ENCODE results near the gene ELAVL3. TPM values are rescaled to one million over a fixed set of nuclear protein-coding genes. Genes with fewer than 3 reads are reported as not detected.
"Not testable (repeated sequence)": the region's sequence is repeated elsewhere in the genome, so short reads cannot be mapped to it uniquely, and the experiment has no call there.

Gene ELAVL3
- total RNA-seq, 3 donors from 2014 or later = 0.19 TPM; not detected in 2

DNA sequence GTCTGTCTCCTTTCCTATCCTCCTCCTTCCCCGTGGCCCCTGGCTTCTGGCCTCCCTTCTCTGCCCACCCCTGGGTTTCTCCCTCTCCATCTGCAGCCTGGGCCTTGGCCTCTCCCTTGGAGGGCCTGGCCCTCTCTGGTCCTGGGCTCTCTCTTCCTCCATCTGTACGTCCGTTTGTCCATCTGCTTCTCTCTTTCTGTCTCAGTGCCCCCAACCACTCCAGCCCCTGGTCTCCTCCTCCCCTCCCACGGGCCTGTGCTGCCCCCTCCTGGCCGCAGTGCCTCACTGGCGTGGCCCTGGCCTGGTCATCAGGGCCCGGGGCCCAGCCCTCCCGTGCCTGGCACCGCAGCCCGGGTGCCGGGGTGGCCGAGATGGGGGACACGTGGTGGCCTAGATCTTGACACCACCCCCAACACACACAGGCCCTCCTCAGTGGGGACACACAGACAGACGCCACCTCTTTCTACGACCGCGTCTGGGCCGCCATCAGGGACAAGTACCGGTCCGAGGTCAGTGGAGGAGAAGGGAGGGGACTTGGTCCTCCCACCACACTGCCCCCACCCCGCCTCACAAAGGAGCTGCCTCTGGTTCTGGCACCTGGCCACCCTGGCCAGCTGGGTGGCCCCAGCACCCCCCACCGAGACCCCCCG is 34.1 kb downstream of the ELAVL3 start:
- no peak overlapping the region for H3K4me3 Mint-ChIP-seq
- H3K27me3 Mint-ChIP-seq (ENCODE audit: low read depth) = no peaks in the 10 kb centered on the region
- H3K36me3 Mint-ChIP-seq (ENCODE audit: insufficient read depth) = peaks cover 9% of the 10 kb centered on the region
- no peaks in the 10 kb centered on the region for H3K9me3 Mint-ChIP-seq
- peaks cover 2% of the 10 kb centered on the region for H3K4me1 Mint-ChIP-seq (ENCODE audit: low read depth)
- ATAC-seq = peak; percentile 53 to 75
- DNase-seq = peak; percentile 44

DNA sequence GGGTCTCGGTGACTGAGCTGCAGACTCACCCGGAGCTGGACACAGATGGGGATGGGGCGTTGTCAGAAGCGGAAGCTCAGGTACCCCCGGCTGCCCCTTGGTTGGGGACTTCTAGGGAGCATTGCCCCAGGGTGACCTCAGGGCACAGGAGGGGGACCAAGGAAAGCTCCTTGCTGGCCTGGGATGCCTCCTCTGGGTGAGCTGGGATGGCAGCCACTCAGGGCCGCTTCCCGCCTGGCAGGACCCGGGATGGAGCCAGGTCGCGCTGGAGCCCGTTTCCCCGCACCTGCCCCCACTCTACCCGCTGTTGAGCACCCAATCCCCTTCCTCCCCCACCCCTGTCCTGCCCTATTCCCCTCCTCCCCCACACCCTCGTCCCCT is 34.6 kb downstream of the ELAVL3 start:
- Mint-ChIP-seq H3K9me3 (no peaks in the 10 kb centered on the region), H3K36me3 (ENCODE audit: insufficient read depth) (peaks cover 9% of the 10 kb centered on the region), H3K4me1 (ENCODE audit: low read depth) (peaks cover 2% of the 10 kb centered on the region), H3K4me3 (no peak overlapping the region), H3K27me3 (ENCODE audit: low read depth) (no peaks in the 10 kb centered on the region)
- no peak for ATAC-seq
- DNase-seq = no peak

DNA sequence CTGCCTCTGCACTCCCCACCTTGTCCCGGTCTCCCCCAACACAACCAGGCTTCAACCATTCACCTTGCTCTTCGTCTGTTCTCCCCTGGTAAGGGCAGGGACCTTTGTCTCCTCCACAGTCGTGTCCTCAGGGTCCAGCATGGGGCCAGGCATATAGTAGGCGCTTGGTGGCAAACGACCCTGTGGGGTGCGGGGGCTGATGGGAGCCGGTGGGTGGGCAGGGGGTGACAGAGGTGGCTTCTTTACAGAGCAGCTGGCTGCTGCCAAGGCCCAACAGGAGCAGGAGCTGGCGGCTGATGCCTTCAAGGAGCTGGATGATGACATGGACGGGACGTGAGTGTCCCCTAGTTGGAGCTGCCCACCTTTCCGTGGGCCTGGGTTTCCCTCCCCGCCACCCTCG is 35.7 kb downstream of the ELAVL3 start:
- no peak overlapping the region for H3K4me3 Mint-ChIP-seq
- H3K36me3 Mint-ChIP-seq (ENCODE audit: insufficient read depth) = peaks cover 13% of the 10 kb centered on the region
- DNase-seq = no peak
- H3K4me1 Mint-ChIP-seq (ENCODE audit: low read depth) = peaks cover 2% of the 10 kb centered on the region
- no peaks in the 10 kb centered on the region for H3K9me3 Mint-ChIP-seq
- no peak for ATAC-seq
- H3K27me3 Mint-ChIP-seq (ENCODE audit: low read depth) = no peaks in the 10 kb centered on the region

DNA sequence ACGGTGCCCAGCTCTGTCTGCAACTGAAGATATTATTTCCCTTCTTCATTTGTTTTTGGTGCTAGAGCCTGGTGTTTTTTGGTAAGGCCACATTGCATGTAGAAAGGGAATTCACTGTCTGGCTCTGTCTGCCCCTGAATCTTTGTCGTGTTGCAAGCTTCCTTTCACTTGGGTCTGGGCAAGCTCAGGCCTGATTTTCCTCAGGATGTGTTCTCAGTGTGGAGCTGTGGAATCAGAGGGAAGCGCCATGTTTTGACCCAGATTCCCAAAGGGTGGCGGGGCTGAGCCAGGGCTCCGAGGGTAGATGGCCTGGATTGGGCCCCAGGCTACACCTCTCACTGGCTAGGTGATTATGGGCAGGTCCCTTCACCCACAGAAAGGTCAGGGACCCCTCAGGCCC is 36.8 kb downstream of the ELAVL3 start:
- Mint-ChIP-seq H3K4me1 (ENCODE audit: low read depth) (peaks cover 2% of the 10 kb centered on the region), H3K27me3 (ENCODE audit: low read depth) (no peaks in the 10 kb centered on the region)
- no peak for ATAC-seq

DNA sequence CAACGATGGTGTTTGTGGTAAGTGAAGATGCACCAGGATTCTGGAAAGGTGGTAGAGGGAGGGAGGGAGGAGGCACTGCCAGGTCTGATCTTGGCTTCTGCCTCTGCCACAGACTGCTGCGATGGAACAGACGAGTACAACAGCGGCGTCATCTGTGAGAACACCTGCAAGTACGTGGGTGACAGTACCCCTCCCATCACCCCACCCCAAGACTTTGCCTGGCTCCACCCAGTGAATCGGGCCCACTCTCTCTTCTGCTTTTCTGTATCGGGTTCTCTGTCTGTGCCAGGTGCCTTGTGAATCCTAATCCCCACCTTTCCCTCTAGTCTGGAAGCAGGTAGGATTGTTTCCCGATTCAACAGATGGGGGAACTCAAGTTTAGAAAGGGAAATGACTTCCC is 42.9 kb downstream of the ELAVL3 start:
- H3K4me1 Mint-ChIP-seq (ENCODE audit: low read depth) = peaks cover 22% of the 10 kb centered on the region
- DNase-seq (no peak), ATAC-seq (no peak)
- no peaks in the 10 kb centered on the region for H3K27me3 Mint-ChIP-seq (ENCODE audit: low read depth)
- peaks cover 21% of the 10 kb centered on the region for H3K36me3 Mint-ChIP-seq (ENCODE audit: insufficient read depth)
- peak overlapping the region; percentile 100 for H3K4me3 Mint-ChIP-seq
- no peaks in the 10 kb centered on the region for H3K9me3 Mint-ChIP-seq

More for the DNA sequence above, 36.8 kb downstream of the ELAVL3 start:
- Mint-ChIP-seq H3K4me3 (no peak overlapping the region), H3K9me3 (no peaks in the 10 kb centered on the region), H3K36me3 (ENCODE audit: insufficient read depth) (peaks cover 13% of the 10 kb centered on the region)
- no peak for DNase-seq

DNA sequence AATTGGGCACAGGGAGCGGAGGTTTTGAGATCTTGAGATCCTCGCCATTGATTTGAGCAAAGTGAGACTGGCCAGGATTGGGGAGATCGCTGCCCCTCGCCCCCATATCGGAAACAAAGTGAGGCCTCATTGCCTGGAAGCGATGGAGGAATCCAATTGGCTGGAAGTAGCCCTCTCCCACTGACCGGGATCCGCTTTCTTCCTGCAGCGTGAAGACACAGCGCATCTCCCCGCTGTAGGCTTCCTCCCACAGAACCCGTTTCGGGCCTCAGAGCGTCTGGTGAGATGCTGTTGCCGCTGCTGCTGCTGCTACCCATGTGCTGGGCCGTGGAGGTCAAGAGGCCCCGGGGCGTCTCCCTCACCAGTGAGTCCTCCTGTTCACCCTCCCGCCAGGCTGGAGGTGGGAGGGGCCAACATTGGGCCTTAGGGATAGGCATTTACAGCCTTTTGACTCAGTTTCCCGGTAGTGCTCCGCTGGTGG is 45.0 kb downstream of the ELAVL3 start:
- Mint-ChIP-seq H3K9me3 (no peaks in the 10 kb centered on the region), H3K27me3 (ENCODE audit: low read depth) (no peaks in the 10 kb centered on the region), H3K36me3 (ENCODE audit: insufficient read depth) (peaks cover 12% of the 10 kb centered on the region), H3K4me3 (peak overlapping the region; percentile 100), H3K4me1 (ENCODE audit: low read depth) (peaks cover 20% of the 10 kb centered on the region)
- no peak for DNase-seq
- no peak for ATAC-seq

DNA sequence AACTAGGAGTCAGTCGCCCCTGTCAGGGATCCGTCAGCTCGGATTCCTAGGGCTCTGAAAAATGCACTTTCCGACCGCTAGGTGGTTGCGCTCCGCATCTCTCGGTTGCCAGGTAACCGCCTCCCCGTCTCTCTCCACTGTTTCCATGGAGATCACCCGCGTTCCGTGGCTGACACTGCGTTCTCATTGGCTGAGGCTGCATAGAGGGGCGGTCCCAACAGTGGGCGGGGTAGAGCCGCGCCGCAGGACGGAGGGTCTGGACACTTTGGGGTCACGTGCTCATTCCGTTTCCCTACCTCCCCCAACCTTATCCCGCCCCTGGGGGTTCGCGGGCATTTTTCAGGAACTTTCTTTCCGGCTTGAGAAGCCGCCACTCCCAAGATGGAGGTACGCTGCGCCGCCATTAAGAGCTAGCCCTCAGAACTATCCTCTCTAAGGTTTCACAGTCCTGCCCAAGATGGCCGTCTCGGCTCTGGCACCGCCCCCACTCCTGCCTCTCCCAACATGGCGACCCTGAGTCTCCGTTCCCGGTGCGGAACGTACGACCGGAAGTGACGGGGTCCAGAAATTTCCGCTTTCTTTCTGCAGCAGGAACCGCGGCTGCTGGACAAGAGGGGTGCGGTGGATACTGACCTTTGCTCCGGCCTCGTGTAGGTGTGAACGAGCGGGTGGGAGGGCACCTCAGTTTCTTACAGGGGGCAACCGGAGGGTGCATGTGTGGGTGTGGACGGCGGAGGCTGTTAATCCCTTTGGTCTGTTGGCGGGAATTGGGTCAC is 45.6 kb downstream of the ELAVL3 start, which contains the start of the genes ODAD3 and PRKCSH:
Gene ODAD3 (minus strand): TSS at position 65 of the 776 bp plus-strand sequence. CDS start 105 bp downstream, outside the sequence.
Gene PRKCSH (plus strand): TSS at position 579 of the 776 bp plus-strand sequence. CDS start 483 bp downstream, outside the sequence.
- no peaks in the 10 kb centered on the region for H3K9me3 Mint-ChIP-seq
- peaks cover 8% of the 10 kb centered on the region for H3K36me3 Mint-ChIP-seq (ENCODE audit: insufficient read depth)
- DNase-seq (peak; percentile 96), ATAC-seq (peak; percentile 94 to 97)
- H3K27me3 Mint-ChIP-seq (ENCODE audit: low read depth) = peaks cover 1% of the 10 kb centered on the region
- H3K4me1 Mint-ChIP-seq (ENCODE audit: low read depth) = peaks cover 20% of the 10 kb centered on the region
- peak within 1 kb of the TSS; percentile 100 for H3K4me3 Mint-ChIP-seq

DNA sequence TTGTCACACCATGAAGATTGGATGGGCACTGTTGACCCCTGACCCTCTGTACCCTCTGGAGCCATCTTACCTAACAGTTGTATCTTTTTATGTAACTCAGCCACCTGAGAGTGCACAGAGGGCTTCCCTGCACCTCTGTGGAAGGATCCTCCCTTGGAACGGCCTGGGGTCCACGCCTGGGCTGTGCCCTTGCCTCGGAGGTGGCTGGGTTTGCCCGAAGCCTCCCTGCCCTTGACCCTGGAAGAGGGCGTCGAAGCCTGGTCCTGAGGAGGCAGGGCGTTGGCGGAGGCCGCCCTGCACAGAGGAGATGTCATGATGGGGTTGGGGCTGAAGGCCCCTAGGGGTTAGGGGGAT is 46.2 kb downstream of the ELAVL3 start:
- DNase-seq (no peak), ATAC-seq (peak; percentile 9 to 13)
- H3K36me3 Mint-ChIP-seq (ENCODE audit: insufficient read depth) = peaks cover 8% of the 10 kb centered on the region
- no peaks in the 10 kb centered on the region for H3K9me3 Mint-ChIP-seq
- H3K4me1 Mint-ChIP-seq (ENCODE audit: low read depth) = peaks cover 20% of the 10 kb centered on the region
- H3K27me3 Mint-ChIP-seq (ENCODE audit: low read depth) = peaks cover 2% of the 10 kb centered on the region
- H3K4me3 Mint-ChIP-seq = peak overlapping the region; percentile 100

DNA sequence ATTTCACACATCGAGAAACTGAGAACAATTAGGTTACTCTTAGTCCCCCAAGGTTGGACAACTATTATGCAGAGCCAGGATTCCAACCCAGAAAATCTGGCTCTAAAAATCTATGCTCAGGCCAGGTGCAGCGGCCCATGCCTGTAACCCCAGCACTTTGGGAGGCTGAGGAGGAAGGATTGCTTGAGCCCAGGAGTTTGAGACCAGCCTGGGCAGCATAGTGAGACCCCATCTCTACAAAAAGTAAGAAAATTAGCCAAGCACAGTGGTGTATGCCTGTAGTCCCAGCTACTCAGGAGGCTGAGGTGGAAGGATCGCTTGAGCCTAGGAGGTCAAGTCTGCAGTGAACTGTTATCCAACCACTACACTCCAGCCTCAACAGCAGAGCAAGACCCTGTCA is 47.3 kb downstream of the ELAVL3 start:
- not testable (repeated sequence) for H3K4me3 Mint-ChIP-seq; H3K36me3 Mint-ChIP-seq (ENCODE audit: insufficient read depth); H3K9me3 Mint-ChIP-seq; DNase-seq; ATAC-seq; H3K27me3 Mint-ChIP-seq (ENCODE audit: low read depth)
- H3K4me1 Mint-ChIP-seq (ENCODE audit: low read depth) = peaks cover 20% of the 10 kb centered on the region

DNA sequence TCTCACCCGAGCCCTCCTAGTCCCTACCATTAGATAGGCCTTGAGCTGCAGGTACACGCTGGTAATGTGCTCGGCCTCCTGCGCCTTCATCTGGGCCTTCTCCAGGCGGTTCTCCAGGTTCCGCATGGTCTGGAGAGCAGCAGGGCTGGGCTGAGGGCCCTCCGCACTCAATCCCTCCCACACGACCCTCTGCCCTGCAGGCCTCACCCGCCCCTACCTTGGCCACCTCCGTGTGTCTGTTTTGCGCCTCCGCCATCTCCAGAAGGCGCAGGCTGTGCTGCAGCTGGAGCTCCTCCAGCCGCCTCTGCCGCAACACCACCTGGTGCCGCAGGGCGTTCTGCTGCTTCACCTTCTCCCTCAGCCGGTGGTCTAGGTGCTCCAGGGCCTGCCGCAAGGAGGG is 54.2 kb downstream of the ELAVL3 start:
- peaks cover 27% of the 10 kb centered on the region for H3K27me3 Mint-ChIP-seq (ENCODE audit: low read depth)
- no peak for ATAC-seq
- no peak overlapping the region for H3K4me3 Mint-ChIP-seq
- H3K4me1 Mint-ChIP-seq (ENCODE audit: low read depth) = peaks cover 19% of the 10 kb centered on the region
- DNase-seq = no peak
- H3K9me3 Mint-ChIP-seq = no peaks in the 10 kb centered on the region
- no peaks in the 10 kb centered on the region for H3K36me3 Mint-ChIP-seq (ENCODE audit: insufficient read depth)

DNA sequence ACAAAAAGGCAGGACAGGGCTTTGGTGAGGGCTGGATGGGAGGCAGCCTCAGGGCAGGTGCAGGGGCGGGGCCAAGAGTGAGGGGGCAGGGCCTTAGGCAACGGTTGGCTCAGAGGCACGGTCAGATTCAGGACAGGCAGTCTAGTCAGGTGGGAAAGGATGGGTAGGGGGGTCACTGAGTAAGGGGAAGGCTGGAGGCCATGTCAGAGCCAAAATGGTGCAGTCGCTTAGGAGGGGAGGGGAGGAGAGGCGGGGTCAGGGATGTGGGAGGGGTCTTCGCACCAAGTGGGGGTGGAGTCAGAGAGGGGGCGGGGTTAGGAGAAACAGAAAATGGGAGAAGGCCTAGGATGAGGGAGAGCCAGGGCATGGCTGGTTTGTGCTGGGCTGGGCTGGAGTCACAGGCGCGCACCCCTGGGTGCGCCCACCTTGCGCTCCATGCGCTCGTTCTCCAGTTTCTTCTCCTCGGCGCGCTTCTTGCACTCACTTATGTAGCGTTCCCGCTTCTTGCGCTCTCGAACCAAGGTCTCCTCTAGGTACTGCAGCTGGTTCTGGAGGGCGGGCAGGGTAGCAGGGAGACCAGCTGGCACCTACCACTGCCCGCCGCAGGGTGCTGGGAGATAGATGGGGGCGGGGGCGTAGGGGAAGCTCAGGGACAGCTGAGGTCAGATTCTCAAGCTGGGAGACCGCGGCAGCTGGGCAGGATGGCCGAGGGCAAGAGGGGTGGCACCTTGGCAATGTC is 55.0 kb downstream of the ELAVL3 start:
- ATAC-seq = no peak
- Mint-ChIP-seq H3K4me3 (no peak overlapping the region), H3K9me3 (no peaks in the 10 kb centered on the region), H3K27me3 (ENCODE audit: low read depth) (peaks cover 34% of the 10 kb centered on the region), H3K4me1 (ENCODE audit: low read depth) (peaks cover 27% of the 10 kb centered on the region), H3K36me3 (ENCODE audit: insufficient read depth) (no peaks in the 10 kb centered on the region)
- no peak for DNase-seq

DNA sequence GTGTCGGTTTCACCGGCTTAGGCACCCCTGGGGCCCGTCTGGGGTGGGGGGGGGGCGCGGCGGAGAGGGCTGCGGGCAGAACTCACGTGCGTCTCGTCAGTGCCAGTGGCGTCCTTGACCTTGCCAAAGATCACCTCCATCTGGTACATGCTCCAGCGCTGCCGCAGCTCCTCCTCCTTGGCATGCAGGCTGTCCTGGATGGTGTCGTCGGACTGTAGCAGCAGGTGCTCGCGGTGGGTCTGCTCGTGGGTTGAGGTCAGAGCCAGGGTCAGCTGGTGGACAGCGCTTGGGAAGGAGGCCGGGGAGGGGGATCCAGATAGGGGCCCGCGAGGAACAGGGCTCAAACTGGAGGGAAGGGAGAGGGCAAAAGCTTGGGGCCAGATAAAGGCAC is 57.1 kb downstream of the ELAVL3 start:
- Mint-ChIP-seq H3K27me3 (ENCODE audit: low read depth) (peaks cover 49% of the 10 kb centered on the region), H3K9me3 (no peaks in the 10 kb centered on the region), H3K4me3 (no peak overlapping the region), H3K4me1 (ENCODE audit: low read depth) (peaks cover 36% of the 10 kb centered on the region), H3K36me3 (ENCODE audit: insufficient read depth) (no peaks in the 10 kb centered on the region)
- no peak for ATAC-seq
- DNase-seq = no peak

DNA sequence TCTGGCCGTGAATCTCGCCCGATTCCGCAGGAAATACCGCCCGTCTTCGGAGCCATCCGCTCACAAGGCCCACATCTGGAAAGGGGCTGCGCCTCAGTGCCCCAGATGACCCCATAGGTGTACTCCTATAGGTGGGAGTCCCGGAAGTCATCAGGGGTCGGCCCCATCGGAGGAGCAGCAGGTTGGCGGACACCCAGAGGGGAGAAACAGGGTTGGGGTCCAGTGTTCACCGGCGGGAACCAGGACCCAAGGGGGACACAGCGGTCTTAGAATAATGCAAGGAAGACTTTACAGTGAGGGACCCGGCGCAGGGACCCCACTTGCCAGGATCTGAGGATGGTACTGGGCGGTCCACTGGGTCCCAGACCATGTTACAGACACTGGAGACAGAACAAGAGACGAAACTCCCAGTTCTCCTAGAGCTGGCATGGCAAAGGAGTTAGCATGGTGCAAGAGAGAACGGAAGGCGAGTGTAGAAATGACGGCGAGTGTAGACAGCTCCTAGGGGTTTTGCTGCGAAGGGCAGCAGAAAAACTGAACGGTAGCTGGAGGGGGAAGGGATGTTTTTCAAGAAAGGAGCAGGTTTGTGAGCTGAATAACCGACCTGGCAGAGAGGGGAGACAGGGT is 57.6 kb downstream of the ELAVL3 start:
- no peak for DNase-seq
- H3K4me1 Mint-ChIP-seq (ENCODE audit: low read depth) = peaks cover 41% of the 10 kb centered on the region
- no peak for ATAC-seq
- no peaks in the 10 kb centered on the region for H3K36me3 Mint-ChIP-seq (ENCODE audit: insufficient read depth)
- H3K9me3 Mint-ChIP-seq = no peaks in the 10 kb centered on the region
- H3K27me3 Mint-ChIP-seq (ENCODE audit: low read depth) = peaks cover 54% of the 10 kb centered on the region
- peak overlapping the region; percentile 58 for H3K4me3 Mint-ChIP-seq

Measured in activated T-cell treated with anti-CD3 and anti-CD28 coated beads, Interleukin-2, amount 50 U/mL, for 4 hours (primary cell).